ENCODE measurements around the gene NELFB.
"Not testable (repeated sequence)": the region's sequence is repeated elsewhere in the genome, so short reads cannot be mapped to it uniquely, and the experiment has no call there.

NELFB gene

GRCh38 chr9:137236936-137237421 is 18.1 kb upstream of the NELFB start:
- H3K4me1 Mint-ChIP-seq = peaks cover 24% of the 10 kb centered on the region
- TF ChIP-seq CTCF (IDR thresholded peaks at IDR 0.05; ENCODE audit: unreplicated experiment in 3 of 3) = no peak
- H3K27ac Mint-ChIP-seq = no peak overlapping the region
- no peaks in the 10 kb centered on the region for H3K9me3 Mint-ChIP-seq
- H3K27me3 Mint-ChIP-seq (ENCODE audit: low read depth) = peaks cover 5% of the 10 kb centered on the region
- no peaks in the 10 kb centered on the region for H3K36me3 Mint-ChIP-seq (ENCODE audit: low read depth)
- peak overlapping the region in 1 of 3 experiments; percentile 39 for H3K4me3 Mint-ChIP-seq

GRCh38 chr9:137237759-137238726 is 17.1 kb upstream of the NELFB start:
- Mint-ChIP-seq H3K27ac (peak overlapping the region; percentile 23 to 51 (median 40)), H3K4me1 (peaks cover 31% of the 10 kb centered on the region), H3K4me3 (peak overlapping the region; percentile 54 to 70 (median 56)), H3K36me3 (ENCODE audit: low read depth) (peaks cover 10% of the 10 kb centered on the region), H3K9me3 (no peaks in the 10 kb centered on the region), H3K27me3 (ENCODE audit: low read depth) (peaks cover 5% of the 10 kb centered on the region)
- TF ChIP-seq CTCF (IDR thresholded peaks at IDR 0.05; ENCODE audit: unreplicated experiment in 3 of 3) = no peak

DNA sequence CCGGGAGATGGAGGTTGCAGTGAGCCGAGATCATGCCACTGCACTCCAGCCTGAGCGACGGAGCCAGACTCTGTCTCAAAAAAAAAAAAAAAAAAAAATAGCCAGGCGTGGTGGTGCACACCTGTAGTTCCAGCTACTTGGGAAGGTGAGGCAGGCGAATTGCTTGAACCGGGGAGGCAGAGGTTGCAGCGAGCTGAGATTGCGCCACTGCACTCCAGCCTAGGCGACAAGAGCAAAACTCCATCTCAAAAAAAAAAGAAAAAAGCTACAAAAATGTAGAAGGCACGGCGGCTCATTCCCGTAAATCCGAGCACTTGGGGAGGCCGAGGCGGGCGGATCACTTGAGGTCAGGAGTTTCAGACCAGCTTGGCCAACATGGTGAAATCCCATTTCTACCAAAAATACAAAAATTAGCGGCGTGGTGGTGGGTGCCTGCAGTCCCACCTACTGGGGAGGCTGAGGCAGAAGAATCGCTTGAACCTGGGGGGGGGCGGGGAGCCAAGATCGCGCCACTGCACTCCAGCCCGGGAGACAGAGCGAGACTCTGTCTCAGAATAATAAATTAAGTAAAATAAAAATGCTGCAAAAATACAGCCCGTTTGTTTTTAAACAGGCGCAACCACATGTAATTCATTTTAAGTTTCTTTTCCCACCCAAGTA is 15.5 kb upstream of the NELFB start:
- not testable (repeated sequence) for H3K27me3 Mint-ChIP-seq (ENCODE audit: low read depth); H3K9me3 Mint-ChIP-seq
- Mint-ChIP-seq H3K4me1 (peaks cover 38% of the 10 kb centered on the region), H3K36me3 (ENCODE audit: low read depth) (peaks cover 19% of the 10 kb centered on the region), H3K27ac (peak overlapping the region in 2 of 3 experiments; percentile 69 to 84), H3K4me3 (peak overlapping the region; percentile 79 to 86 (median 84))

DNA sequence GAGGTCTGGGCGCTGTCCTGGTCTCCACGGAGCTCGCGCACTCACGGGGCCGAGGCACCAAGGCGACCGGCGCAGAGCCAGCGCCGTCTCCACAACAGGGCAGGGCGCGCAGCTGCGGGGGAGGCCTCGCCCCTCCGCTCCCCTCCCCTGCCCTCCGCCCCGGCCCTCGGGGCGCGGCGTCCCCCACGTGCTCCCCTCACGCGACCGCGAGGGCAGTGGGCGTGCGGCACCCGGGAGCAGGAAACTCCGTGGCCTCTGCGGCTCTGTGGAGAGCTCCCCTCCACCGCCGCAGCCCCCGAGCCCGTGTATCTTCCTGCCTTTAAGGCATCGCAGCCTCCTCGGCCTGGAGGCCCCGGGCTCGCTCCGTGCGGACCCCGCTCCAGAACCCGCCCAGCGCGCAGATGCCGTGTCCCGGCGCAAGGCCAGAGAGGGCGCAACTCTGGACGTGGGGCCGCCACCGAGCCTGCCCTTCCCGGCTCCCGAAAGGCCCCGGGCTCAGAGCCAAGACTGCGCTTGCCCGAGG is 14.7 kb upstream of the NELFB start:
- peaks cover 19% of the 10 kb centered on the region for H3K36me3 Mint-ChIP-seq (ENCODE audit: low read depth)
- H3K4me3 Mint-ChIP-seq = peak overlapping the region; percentile 79 to 86 (median 84)
- no peak for TF ChIP-seq CTCF (IDR thresholded peaks at IDR 0.05; ENCODE audit: unreplicated experiment in 3 of 3)
- no peaks in the 10 kb centered on the region for H3K9me3 Mint-ChIP-seq
- peaks cover 34% of the 10 kb centered on the region for H3K4me1 Mint-ChIP-seq
- H3K27ac Mint-ChIP-seq = peak overlapping the region; percentile 69 to 84 (median 73)
- no peaks in the 10 kb centered on the region for H3K27me3 Mint-ChIP-seq (ENCODE audit: low read depth)

GRCh38 chr9:137240841-137241489 is 14.2 kb upstream of the NELFB start, which contains the start of gene TUBB4B:
TSS of gene TUBB4B (plus strand) at chr9:137241287. CDS start at chr9:137241361, 74 bp downstream.
- Mint-ChIP-seq H3K36me3 (ENCODE audit: low read depth) (peaks cover 19% of the 10 kb centered on the region), H3K4me3 (peak within 1 kb of the TSS; percentile 89 to 96 (median 93)), H3K27ac (peak within 1 kb of the TSS; percentile 73 to 95 (median 94)), H3K9me3 (no peaks in the 10 kb centered on the region), H3K4me1 (peaks cover 34% of the 10 kb centered on the region), H3K27me3 (ENCODE audit: low read depth) (no peaks in the 10 kb centered on the region)
- no peak for TF ChIP-seq CTCF (IDR thresholded peaks at IDR 0.05; ENCODE audit: unreplicated experiment in 3 of 3)

Data from nephron (organoid).